EL (cell line): Measurements from ENCODE around the gene TMIE.
"Not testable (repeated sequence)": the region's sequence is repeated elsewhere in the genome, so short reads cannot be mapped to it uniquely, and the experiment has no call there.

Experiments used
- DNase-seq: peaks from one replicate; pipeline ENCODE4 v3.0.0-alpha.2; 2016

TMIE gene

GRCh38 chr3:46729038-46729437, 27.8 kb downstream of the TMIE start:
- DNase-seq: no peak

- DNase-seq: no peak
These were observed 29.6 kb downstream of the TMIE start for GRCh38 chr3:46730819-46731218.

DNA sequence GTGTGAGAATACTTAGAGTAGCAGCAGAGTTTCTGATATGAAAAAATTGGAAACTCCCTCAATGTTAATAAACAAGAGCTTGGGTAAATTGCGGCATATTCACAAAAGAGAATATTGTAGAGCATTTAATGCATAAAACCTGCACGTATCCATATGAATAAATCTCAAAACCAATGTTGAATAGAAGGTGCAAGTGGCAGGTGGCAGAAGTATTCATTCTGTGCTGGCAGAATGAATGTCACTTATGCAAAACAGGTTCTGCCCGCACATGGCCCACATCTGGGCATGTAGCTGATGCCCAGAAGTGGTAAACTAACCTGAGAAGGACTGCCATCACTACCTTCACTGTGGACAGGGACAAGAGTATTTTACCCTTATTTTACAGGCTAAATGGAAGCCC, 30.6 kb downstream of the TMIE start:
- no peak for DNase-seq

- DNase-seq: no peak
These were observed 32.0 kb downstream of the TMIE start for GRCh38 chr3:46733026-46733800.

DNA sequence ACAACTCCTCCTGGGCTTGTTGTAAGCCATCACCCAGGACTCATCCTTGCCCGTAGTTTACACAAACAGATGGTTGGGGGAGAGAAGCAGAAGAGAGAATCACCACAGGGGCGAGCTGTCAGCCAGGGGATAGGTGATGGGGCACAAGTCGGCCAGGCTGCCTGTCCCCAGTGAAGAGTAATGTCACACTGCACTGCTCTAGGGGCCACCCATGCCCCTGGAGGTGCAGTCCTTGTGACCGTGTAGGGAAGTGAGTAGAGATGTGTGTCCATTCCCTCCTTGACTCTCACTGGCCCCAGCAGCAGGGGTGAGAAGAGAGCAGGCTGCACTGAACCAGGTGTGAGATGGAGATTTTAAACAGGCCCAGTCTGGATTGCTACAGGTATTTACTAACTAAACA, 33.6 kb downstream of the TMIE start:
- DNase-seq: no peak

DNA sequence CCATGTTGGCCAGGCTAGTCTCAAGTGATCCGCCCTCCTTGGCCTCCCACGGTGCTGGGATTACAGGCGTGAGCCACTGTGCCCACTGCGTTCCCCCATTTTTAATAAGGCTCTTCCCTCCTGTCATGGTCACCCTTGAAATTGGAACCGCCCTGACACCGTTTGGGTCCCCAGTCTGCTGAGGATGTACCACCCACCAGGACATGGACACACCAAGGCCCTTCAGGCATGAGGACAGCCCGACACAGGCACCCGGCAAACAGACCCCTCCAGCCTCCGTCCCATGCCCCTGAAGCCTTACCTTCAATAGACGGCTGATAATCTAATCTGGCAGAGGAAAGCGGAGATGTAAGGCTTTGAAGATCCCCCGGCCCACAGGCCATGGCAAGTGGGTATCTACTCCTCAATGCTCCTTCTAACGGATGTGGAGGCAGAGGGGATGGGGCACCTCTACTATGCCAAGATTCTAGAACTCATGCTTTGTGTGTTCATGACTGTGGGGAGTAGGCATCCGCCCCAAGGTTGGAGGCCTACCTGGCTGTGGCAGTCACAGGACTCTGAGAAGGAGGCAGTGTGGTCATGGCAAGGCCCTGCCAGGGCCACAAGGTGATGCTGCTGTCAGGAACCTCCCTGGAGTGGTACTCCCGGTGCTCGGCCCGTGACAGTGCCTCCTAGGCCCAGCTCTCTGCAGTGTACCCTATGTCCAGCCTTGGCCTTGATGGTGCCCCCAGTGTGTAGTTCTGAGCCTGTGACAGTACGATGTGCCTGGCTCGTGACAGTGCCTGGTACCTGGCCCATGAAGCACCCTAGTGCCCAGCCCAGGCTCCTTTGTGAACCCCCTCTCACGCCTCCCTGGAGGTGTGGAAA, 35.0 kb downstream of the TMIE start:
- no peak for DNase-seq

- no peak for DNase-seq
These were observed 36.1 kb downstream of the TMIE start for GRCh38 chr3:46737329-46737731.

- not testable (repeated sequence) for DNase-seq
These were observed 38.4 kb downstream of the TMIE start for GRCh38 chr3:46739565-46739964.

GRCh38 chr3:46742992-46743585, 41.9 kb downstream of the TMIE start:
- no peak for DNase-seq

GRCh38 chr3:46746711-46747110, 45.5 kb downstream of the TMIE start:
- DNase-seq: no peak

DNA sequence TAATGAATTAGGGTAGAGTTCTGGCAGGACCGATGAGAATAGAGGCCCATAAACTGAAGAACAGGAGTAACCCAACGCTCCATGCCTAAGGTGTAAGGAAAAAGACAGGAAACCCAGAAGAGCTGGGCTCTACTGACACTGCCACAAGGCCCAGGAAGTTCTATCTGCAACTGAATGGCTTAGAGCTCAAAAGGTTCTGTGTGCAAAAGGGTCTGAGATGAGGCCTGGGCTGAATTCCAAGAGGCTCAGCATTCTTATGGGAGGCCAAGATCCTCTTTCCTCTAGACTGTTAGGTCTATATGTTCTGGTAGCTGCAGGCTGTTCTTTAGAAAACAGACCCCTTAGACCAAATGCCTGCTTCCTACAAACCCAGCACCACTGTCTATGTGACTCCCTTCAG, 47.0 kb downstream of the TMIE start:
- no peak for DNase-seq

DNA sequence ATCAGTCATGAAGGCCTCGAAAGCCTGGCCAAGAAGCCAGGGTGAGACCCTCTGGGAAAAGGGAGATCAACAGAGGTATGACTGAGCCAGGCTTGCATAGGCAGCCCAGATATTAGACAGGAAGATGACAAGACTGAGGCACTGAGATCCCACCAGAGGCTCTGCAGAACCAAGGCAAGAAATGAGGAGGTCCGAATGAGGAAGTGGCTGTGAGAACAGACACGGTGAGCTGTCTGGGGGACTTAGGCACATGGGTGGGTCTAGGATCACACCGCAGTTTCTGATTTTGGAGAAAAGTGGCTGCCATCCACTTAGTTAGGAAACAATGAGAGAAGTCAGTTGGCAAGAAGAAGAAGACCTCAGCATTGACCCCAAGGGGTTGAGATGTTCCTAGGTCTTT, 47.9 kb downstream of the TMIE start:
- no peak for DNase-seq

DNA sequence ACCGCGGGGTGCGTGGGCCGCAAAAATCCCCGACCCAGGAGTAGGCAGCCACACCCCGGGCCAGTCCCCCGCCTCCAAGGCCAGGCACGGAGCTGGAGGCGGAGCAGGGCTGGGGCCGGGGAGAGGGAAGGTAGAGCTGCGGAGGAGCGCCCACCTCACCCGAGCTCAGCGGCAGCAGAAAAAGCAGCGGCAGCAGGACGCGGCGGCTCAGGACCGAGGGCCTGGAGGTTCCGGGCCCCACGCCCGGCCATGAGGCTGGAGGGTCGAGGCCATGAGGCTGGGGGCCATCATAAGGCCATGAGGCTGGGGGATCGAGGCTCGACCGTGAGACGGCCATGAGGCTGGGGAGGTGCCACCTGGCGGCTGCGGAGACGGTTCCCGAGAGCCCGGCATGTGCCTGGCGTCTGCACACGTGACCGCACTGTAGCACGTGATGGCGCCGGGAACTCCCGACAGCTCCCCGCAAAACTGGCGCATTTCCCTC, 49.4 kb downstream of the TMIE start:
- no peak for DNase-seq

- not testable (repeated sequence) for DNase-seq
These were observed 51.9 kb downstream of the TMIE start for GRCh38 chr3:46753127-46753526.

- no peak for DNase-seq
These were observed 54.5 kb downstream of the TMIE start for GRCh38 chr3:46755646-46756045.

DNA sequence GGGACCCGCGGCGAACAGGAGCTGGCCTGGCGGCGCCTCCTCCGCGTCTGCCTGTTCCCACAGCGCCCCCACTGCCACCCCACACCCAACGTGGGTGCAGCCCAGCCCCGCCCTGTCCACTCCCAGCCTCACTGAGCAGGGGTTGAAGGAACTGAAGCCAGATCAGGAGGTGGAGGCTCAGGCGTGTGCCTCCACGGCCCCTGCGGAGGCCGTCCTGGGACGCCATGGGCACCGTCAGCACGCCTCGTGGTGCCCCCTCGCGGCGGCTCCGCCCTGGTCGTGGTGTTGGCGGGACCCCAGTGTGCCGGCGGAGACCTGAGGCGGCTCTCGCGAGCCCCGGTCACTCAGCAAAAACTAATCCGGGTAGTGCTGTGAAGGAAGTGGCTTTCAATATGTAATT, 55.5 kb downstream of the TMIE start:
- no peak for DNase-seq

- no peak for DNase-seq
These were observed 58.3 kb downstream of the TMIE start for GRCh38 chr3:46759239-46760167.
